ENCODE data around the gene RAB3GAP2.
"Not testable (repeated sequence)": the region's sequence is repeated elsewhere in the genome, so short reads cannot be mapped to it uniquely, and the experiment has no call there.

RAB3GAP2 gene

DNA sequence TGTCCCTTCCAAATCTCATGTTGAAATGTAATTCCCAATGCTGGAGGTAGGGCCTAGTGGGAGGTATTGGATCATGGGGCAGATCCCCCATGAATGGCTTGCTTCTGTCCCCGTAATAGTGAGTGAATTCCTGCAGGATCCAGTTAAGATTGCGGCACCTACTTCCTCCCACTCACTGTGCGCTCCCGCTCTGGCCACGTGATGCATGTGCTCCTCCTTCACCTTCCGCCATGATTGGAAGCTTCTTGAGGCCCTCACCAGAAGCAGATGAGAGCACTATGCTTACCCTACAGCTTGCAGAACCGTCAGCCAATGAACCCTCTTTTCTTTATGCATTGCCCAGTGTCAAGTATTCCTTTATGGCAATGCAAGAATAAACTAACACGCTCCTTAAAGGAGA lies 14.9 kb upstream of the RAB3GAP2 start:
- no peak for DNase-seq

- DNase-seq: no peak
These were observed 11.4 kb upstream of the RAB3GAP2 start for GRCh38 chr1:220283625-220284024.

- no peak for DNase-seq
These were observed 8.9 kb upstream of the RAB3GAP2 start for GRCh38 chr1:220281159-220281574.

GRCh38 chr1:220280249-220280648 lies 8.0 kb upstream of the RAB3GAP2 start:
- DNase-seq: no peak

GRCh38 chr1:220278991-220279390 lies 6.7 kb upstream of the RAB3GAP2 start:
- no peak for DNase-seq

- DNase-seq: no peak
These were observed 3.2 kb upstream of the RAB3GAP2 start for GRCh38 chr1:220275430-220275829.

GRCh38 chr1:220274251-220274855 lies 2.1 kb upstream of the RAB3GAP2 start:
- no peak for DNase-seq

DNA sequence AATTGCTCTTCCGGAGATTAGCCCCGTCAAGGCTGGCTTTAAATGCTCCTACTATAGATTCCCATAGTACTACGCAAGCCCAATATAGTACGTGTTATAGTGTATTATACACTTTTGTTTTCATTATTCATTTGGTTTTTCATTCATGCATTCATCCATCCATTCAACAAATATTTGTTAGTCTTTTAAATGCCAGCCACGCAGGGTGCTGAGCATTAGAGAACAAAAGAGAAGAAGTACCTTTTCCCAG lies 513 bp upstream of the RAB3GAP2 start:
- no peak for DNase-seq

- DNase-seq: no peak
These were observed 577 bp downstream of the RAB3GAP2 start for GRCh38 chr1:220271706-220272046.

DNA sequence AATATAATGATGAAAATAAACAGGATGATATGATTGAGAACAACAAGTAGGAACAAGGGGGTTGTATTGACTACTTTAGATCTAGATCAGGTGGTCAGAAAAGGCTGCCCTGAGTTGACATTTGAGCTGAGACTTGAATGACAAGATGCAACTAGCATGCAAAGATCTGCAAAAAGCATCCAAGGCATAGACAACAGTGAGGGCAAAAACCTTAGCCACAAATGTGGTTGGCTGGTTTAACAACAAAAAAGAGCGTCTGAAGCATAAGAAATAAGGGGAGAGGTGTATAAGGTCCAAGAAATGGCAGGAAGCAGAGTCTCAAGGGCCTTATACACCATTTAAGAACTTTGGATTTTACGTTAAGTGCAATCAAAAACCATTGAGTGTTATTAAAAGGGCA lies 3.2 kb downstream of the RAB3GAP2 start:
- no peak for DNase-seq

DNA sequence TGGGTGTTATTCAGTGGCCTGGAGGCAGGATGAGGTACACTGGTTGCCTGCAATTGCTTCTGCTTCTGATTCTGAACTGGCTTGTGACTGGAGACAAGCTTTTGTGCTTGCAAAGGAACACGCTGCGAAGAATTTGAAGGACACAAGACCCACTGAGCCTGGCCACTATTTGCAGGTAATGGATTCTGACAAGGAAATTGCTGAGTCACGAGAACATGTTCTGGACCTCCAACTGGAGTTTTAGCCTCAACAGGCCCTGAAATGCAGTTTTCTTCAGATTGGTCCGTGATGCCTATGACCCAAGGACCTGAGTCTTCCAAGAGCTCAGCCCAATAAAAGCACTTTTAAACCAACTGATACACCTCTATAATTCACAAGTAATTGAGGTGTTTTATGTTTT lies 4.6 kb downstream of the RAB3GAP2 start:
- DNase-seq: no peak

- DNase-seq: not testable (repeated sequence)
These were observed 12.0 kb downstream of the RAB3GAP2 start for GRCh38 chr1:220260228-220260627.

DNA sequence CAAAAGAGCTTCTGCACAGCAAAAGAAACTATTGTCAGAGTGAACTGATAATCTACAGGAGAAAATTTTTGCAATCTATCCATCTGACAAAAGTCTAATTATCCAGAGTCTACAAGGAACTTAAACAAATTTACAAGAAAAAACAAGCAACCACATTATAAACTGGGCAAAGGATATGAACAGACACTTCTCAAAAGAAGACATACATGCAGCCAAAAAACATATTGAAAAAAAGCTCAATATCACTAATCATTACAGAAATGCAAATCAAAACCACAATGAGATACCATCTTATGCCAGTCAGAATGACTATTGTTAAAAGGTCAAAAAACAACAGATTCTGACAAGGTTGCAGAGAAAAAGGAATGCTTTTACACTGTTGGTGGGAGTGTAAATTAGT lies 12.5 kb downstream of the RAB3GAP2 start:
- not testable (repeated sequence) for DNase-seq

DNA sequence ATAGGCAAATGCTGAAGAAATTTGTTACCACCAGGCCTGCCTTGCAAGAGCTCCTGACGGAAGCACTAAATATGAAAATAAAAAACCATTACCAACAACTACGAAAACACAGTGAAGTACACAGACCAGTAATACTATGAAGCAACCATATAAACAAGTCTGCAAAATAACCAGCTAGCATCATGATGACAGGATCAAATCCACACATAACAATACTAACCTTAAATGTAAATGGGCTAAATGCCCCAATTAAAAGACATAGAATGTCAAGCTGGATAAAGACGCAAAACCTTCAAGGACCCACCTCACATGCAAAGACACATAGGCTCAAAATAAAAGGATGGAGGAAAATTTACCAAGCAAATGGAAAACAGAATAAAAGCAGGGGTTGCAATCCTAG lies 16.1 kb downstream of the RAB3GAP2 start:
- DNase-seq: not testable (repeated sequence)

DNA sequence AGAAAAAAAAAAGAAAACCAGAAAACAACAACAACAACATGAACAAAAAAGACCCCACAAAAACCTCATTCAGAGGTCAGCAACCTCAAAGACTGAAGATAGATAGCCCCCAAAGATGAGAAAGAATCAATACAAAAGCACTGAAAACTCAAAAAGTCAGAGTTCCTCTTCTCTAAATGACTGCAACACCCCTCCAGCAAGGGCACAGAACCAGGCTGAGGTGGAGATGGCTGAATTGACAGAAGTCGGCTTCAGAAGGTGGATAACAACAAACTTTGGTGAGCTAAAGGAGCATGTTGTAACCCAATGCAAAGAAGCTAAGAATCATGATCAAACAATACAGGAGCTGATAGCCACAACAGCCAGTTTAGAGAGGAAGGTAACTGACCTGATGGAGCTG lies 17.0 kb downstream of the RAB3GAP2 start:
- DNase-seq: no peak

- DNase-seq: not testable (repeated sequence)
These were observed 19.0 kb downstream of the RAB3GAP2 start for GRCh38 chr1:220253290-220253689.

GRCh38 chr1:220251272-220251671 lies 21.0 kb downstream of the RAB3GAP2 start:
- DNase-seq: no peak

DNA sequence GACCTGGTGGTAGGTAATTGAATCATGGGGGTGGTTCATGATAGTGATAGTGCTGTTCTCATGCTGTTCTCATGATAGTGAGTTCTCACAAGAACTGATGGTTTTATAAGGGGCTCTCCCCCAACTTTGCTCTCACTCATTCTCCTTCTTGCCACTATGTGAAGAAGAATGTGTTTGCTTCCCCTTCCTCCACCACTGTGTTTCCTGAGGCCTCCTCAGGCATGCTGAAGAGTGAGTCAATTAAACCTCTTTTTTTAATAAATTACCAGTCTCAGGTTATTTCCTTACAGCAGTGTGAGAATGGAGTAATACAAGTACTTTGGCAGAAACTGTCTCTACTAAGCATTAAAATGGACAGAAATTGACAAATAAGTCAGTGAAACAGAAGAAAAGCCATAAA lies 21.6 kb downstream of the RAB3GAP2 start:
- no peak for DNase-seq

- no peak for DNase-seq
These were observed 22.7 kb downstream of the RAB3GAP2 start for GRCh38 chr1:220249522-220249921.

DNA sequence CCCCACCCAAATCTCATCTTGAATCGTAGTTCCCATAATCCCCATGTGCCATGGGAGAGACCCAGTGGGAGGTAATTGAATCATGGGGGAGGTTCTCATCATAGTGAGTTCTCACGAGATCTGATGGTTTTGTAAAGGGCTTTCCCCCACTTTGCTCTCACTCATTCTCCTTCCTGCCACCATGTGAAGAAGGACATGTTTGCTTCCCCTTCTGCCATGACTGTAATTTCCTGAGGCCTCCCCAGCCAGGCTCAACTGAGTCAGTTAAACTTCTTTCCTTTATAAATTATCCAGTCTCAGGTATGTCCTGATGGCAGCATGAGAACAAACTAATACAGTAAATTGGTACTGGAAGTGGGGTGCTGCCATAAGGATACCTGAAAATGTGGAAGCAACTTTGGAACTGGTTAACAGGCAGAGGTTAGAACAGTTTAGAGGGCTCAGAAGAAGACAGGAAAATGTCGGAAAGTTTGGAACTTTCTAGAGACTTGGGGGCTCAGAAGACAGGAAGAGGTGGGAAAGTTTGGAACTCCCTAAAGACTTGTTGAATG lies 23.5 kb downstream of the RAB3GAP2 start:
- not testable (repeated sequence) for DNase-seq

GRCh38 chr1:220245900-220246299 lies 26.4 kb downstream of the RAB3GAP2 start:
- not testable (repeated sequence) for DNase-seq

DNA sequence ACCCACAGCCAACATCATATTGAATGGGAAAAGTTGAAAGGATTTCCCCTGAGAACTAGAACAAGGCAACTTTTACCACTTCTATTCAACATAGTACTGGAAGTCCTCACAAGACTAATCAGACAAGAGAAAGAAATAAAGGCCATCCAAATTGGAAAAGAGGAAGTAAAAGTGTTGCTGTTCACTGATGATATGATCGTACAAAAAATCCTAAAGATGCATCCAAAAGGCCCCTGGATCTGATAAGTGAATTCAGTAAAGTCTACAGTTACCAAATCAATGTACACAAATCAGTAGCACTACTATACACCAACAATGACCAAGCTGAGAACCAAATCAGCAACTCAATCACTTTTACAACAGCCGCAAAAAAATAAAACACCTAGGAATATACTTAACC lies 28.3 kb downstream of the RAB3GAP2 start:
- no peak for DNase-seq

GRCh38 chr1:220241072-220241663 lies 31.1 kb downstream of the RAB3GAP2 start:
- no peak for DNase-seq

DNA sequence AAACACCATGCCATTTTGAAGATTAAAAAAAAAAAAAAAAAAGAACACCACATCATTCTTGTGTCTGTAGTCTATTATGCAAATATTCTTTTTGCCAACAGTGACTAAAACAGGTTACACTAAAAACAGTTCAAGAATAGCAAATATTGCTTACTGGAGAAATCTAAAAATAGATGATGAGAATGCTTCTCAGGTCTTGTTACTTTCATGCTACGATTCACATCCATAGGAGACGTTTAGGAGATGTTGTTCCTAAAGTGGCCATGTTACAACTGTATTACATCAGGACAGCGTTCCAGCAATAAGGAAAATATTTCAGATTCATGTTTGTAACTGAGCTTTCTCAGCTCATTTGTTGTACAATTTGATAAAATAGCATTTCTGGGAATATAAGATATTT lies 32.3 kb downstream of the RAB3GAP2 start:
- DNase-seq: no peak

DNA sequence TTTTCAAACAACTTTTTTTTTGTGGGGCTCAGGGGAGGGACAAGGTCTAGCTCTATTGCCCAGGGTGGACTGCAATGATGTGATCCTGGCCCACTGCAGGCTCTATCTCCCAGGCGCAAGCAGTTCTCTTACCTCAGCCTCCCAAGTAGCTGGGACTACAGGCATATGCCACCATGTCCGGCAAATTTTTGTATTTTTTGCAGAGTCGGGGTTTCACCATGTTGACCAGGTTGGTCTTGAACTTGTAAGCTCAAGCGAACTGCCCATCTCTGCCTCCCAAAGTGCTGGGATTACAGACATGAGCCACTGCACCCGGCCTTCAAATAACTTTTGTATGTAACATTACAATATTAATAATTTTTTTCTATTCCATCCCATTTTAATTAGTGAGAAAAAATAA lies 33.0 kb downstream of the RAB3GAP2 start:
- DNase-seq: no peak

All from NCI-H2029 (cell line).